IMR-90 (cell line): ENCODE measurements around the gene DGKE. TPM values are rescaled to one million over a fixed set of nuclear protein-coding genes. Genes with fewer than 3 reads are reported as not detected.

Experiments
- ATAC-seq: fragments of 200-7000 bp; cut with Tn5 transposase; 2 replicates; pipeline ENCODE4 v1.9.1; 2020; ENCODE audit warnings: low read depth, mild to moderate bottlenecking, moderate library complexity
- BruUV-seq: library from RNA; stranded (reverse); fragments of 400-500 nt; replicated peaks from 2 replicates; lab custom pipeline; 2021; lab: Mats Ljungman, UMichigan
- CTCF ChIA-PET: fragments of 300-600 bp; formaldehyde crosslinking; extraction: SDS; loops from one replicate; lab custom pipeline; 2021; ENCODE audit warnings: antibody characterized with exemption; lab: Yijun Ruan, JAX
- POLR2A ChIA-PET: fragments of 300-600 bp; sonication (Branson Sonifier 250); formaldehyde crosslinking; loops from one replicate; lab custom pipeline; 2022; ENCODE audit warnings: antibody characterized with exemption; ENCODE audit not compliant: unreplicated experiment; lab: Charles Lee
- DNase-seq: peaks from one replicate; pipeline ENCODE4 v3.0.0; 2013
- H2AFZ ChIP-seq: replicated peaks from 2 replicates; pipeline ENCODE3; 2013; ENCODE audit warnings: low read length, mild to moderate bottlenecking; ENCODE audit not compliant: poor library complexity
- H2AK5ac ChIP-seq: 2 replicates; pipeline ENCODE4 v1.6.1; 2013; ENCODE audit warnings: low read depth, low read length, inconsistent platforms
- H2AK9ac ChIP-seq: replicated peaks from 2 replicates; pipeline ENCODE3; 2013; ENCODE audit warnings: mild to moderate bottlenecking, low read depth, low read length, moderate library complexity; ENCODE audit not compliant: poor library complexity
- H2BK120ac ChIP-seq: 2 replicates; pipeline ENCODE4 v1.6.1; 2013; ENCODE audit warnings: low read depth, low read length, inconsistent platforms
- H2BK15ac ChIP-seq: 3 replicates; pipeline ENCODE4 v1.6.1; 2013; ENCODE audit warnings: low read depth, low read length, inconsistent platforms
- H2BK20ac ChIP-seq: 2 replicates; pipeline ENCODE4 v1.6.1; 2013; ENCODE audit warnings: low read depth, mild to moderate bottlenecking, inconsistent platforms, low read length, moderate library complexity
- H2BK5ac ChIP-seq: 2 replicates; pipeline ENCODE4 v1.6.1; 2013; ENCODE audit warnings: mild to moderate bottlenecking, low read depth, low read length, inconsistent platforms; ENCODE audit not compliant: poor library complexity, severe bottlenecking
- H3K14ac ChIP-seq: replicated peaks from 2 replicates; pipeline ENCODE4 v1.6.1; 2013; ENCODE audit warnings: low read depth, low read length, inconsistent platforms
- H3K18ac ChIP-seq: 2 replicates; pipeline ENCODE4 v1.6.1; 2013; ENCODE audit warnings: low read depth, low read length, control low read depth
- H3K23ac ChIP-seq: 2 replicates; pipeline ENCODE4 v1.6.1; 2013; ENCODE audit warnings: low read depth, low read length, inconsistent platforms
- H3K27ac ChIP-seq: 2 replicates; pipeline ENCODE4 v1.5.1; 2013; ENCODE audit warnings: mild to moderate bottlenecking, control low read depth, low read length; ENCODE audit not compliant: insufficient read depth
- H3K27me3 ChIP-seq: 2 replicates; pipeline ENCODE4 v1.6.1; 2013; ENCODE audit warnings: low read length; ENCODE audit not compliant: control insufficient read depth, insufficient read depth
- H3K36me3 ChIP-seq: 2 replicates; pipeline ENCODE4 v1.6.1; 2013; ENCODE audit warnings: low read length, mixed read lengths; ENCODE audit not compliant: control insufficient read depth, insufficient read depth
- H3K4ac ChIP-seq: 2 replicates; pipeline ENCODE4 v1.6.1; 2013; ENCODE audit warnings: low read depth, low read length, inconsistent platforms
- H3K4me1 ChIP-seq: 2 replicates; pipeline ENCODE4 v1.6.1; 2013; ENCODE audit warnings: low read length, mixed read lengths; ENCODE audit not compliant: control insufficient read depth, insufficient read depth
- H3K4me2 ChIP-seq: 2 replicates; pipeline ENCODE4 v1.6.1; 2013; ENCODE audit warnings: low read depth, mild to moderate bottlenecking, control low read depth, low read length, moderate library complexity
- H3K4me3 ChIP-seq: 2 replicates; pipeline ENCODE4 v1.5.1; 2013; ENCODE audit warnings: low read depth, mild to moderate bottlenecking, control low read depth, low read length, moderate library complexity; ENCODE audit not compliant: insufficient read depth
- H3K56ac ChIP-seq: 2 replicates; pipeline ENCODE4 v1.6.1; 2013; ENCODE audit warnings: low read length, inconsistent platforms; ENCODE audit not compliant: insufficient read depth; ENCODE audit errors: extremely low read depth
- H3K79me1 ChIP-seq, 2 experiments: 2 replicates each; pipeline ENCODE4 v1.6.1; 2013; ENCODE audit warnings: low read length in 2 of 2, inconsistent platforms in 1 of 2, low read depth in 1 of 2
- H3K9ac ChIP-seq: 2 replicates; pipeline ENCODE4 v1.6.1; 2013; ENCODE audit warnings: low read depth, low read length, control low read depth
- H3K9me1 ChIP-seq: 2 replicates; pipeline ENCODE4 v1.6.1; 2013; ENCODE audit warnings: low read length, inconsistent platforms; ENCODE audit not compliant: insufficient read depth
- H3K9me3 ChIP-seq: 2 replicates; pipeline ENCODE4 v1.6.1; 2013; ENCODE audit warnings: low read length; ENCODE audit not compliant: control insufficient read depth, insufficient read depth
- H4K20me1 ChIP-seq: 2 replicates; pipeline ENCODE4 v1.6.1; 2013; ENCODE audit warnings: low read length, inconsistent platforms; ENCODE audit not compliant: insufficient read depth
- H4K5ac ChIP-seq: 2 replicates; pipeline ENCODE4 v1.6.1; 2013; ENCODE audit warnings: mild to moderate bottlenecking, low read depth, low read length, control low read depth
- H4K8ac ChIP-seq, 2 experiments: 2 replicates each; pipeline ENCODE4 v1.6.1; 2013; ENCODE audit warnings: low read depth in 2 of 2, low read length in 2 of 2, control low read depth in 1 of 2, inconsistent platforms in 1 of 2
- H4K91ac ChIP-seq: 2 replicates; pipeline ENCODE4 v1.6.1; 2013; ENCODE audit warnings: low read depth, low read length, inconsistent platforms; ENCODE audit not compliant: insufficient read depth
- BHLHE40 ChIP-seq: fragments of 150-350 bp; IDR thresholded peaks from 2 replicates; pipeline ENCODE4 v1.6.1; 2016; ENCODE audit warnings: mild to moderate bottlenecking, low read depth, low read length
- CTCF ChIP-seq: conservative IDR thresholded peaks from 2 replicates; pipeline ENCODE4 v1.5.1; 2012; ENCODE audit warnings: mild to moderate bottlenecking, low read depth, low read length, improper control_type of control experiment
- RCOR1 ChIP-seq: IDR thresholded peaks from 2 replicates; pipeline ENCODE4 v1.6.1; 2012; ENCODE audit warnings: mild to moderate bottlenecking, low read length, improper control_type of control experiment; ENCODE audit not compliant: insufficient replicate concordance
- whole genome bisulfite sequencing, 2 experiments: methylation state at CpG; one replicate each; pipeline versions ENCODE4 v1.1.5 to v1.1.7; 2013; ENCODE audit warnings: missing lambda C conversion rate in 2 of 2; ENCODE audit not compliant: insufficient read length in 1 of 2; ENCODE audit errors: extremely low coverage in 2 of 2; 5-methylcytosine and 5-hydroxymethylcytosine counted together
- dilution Hi-C: fragments of 300-500 bp; cut with HindIII; formaldehyde crosslinking; loops from one replicate; pipeline ENCODE4 v1.14.3; 2018; ENCODE audit warnings: low sequenced_read_pairs; ENCODE audit not compliant: unreplicated experiment
- in situ Hi-C: fragments of 300-500 bp; cut with MboI; formaldehyde crosslinking; loops from 3 replicates; pipeline ENCODE4 v1.14.3; 2019; ENCODE audit warnings: low sequenced_read_pairs, inconsistent platforms, mixed read lengths
- intact Hi-C: fragments of 100-400 bp; cut with micrococcal nuclease; formaldehyde crosslinking; loops from 2 replicates; pipeline ENCODE4 v1.10.0; 2022
- polyA plus RNA-seq, 3 experiments: library from polyadenylated mRNA; depleted of rRNA; stranded (reverse); fragments of >200 nt; gene quantifications; 2 replicates each; pipeline ENCODE4 v1.2.3, GENCODE V29; 2012; ENCODE audit warnings: low replicate concordance in 1 of 3
- total RNA-seq: library from RNA; depleted of rRNA; stranded (reverse); fragments of >200 nt; gene quantifications from 2 replicates; pipeline ENCODE4 v1.2.3, GENCODE V29; 2012

The DGKE gene
- total and polyA plus RNA-seq, 2 of the 4 experiments (the other 2 are of a cell fraction): 3.9 to 5.0 TPM

DNA sequence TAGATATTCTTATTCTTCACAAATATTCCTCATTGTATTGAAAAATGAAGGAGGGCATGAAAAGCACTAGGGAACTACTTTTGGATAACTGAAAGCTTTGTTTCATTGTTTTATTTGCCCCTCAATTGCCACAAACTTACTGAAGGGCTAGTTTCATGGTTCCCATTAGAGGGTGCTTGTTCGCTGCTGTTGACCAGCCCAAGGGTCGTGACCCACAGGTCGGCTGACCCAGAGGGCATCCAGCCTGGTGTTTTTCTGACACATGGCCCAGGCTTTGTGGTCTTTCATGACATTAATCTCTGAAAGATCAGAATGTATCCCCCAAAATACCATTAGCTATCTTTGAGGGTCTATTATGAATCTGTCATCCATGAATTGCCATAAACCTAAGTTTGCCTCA, 30.0 kb downstream of the DGKE start:
- in situ Hi-C loops: no loop called here

More for the DNA sequence above, 30.0 kb downstream of the DGKE start:
- Histone ChIP-seq H3K4ac (no peak overlapping the region), H3K4me3 (no peak overlapping the region), H4K20me1 (no peaks in the 10 kb centered on the region), H2AK5ac (no peak overlapping the region), H2BK5ac (no peak overlapping the region), H3K14ac (no peak overlapping the region), H2AK9ac (no peak overlapping the region), H3K36me3 (peaks cover 8% of the 10 kb centered on the region), H4K91ac (no peak overlapping the region), H3K23ac (no peak overlapping the region), H4K8ac (no peak overlapping the region), H3K79me1 (no peaks in the 10 kb centered on the region), H2BK120ac (no peak overlapping the region), H3K4me1 (peaks cover 4% of the 10 kb centered on the region), H4K5ac (no peak overlapping the region), H3K56ac (no peak overlapping the region), H2BK20ac (no peak overlapping the region), H2BK15ac (no peak overlapping the region), H3K4me2 (no peak overlapping the region), H3K27me3 (no peaks in the 10 kb centered on the region), H3K9me1 (peaks cover 5% of the 10 kb centered on the region; the same call in 1 of the 2 replicates), H3K27ac (no peak overlapping the region), H3K9ac (no peak overlapping the region), H2AFZ (no peak overlapping the region), H3K18ac (no peak overlapping the region), H3K9me3 (no peaks in the 10 kb centered on the region)
- ChIA-PET POLR2A (no interaction called here), CTCF (no interaction called here)
- no TSS peak for BruUV-seq
- intact Hi-C loops: no loop called here
- WGBS, 2 experiments: 60% methylated on average over 1 of the region's 3 CpGs; no CpG with 5 or more reads in 1 of the 2 experiments
- no peak for DNase-seq
- TF ChIP-seq CTCF (no peak), RCOR1 (no peak), BHLHE40 (no peak)
- ATAC-seq: no peak
- dilution Hi-C loops: no loop called here
